A673 (cell line): ENCODE data around the gene CARMIL1. TPM values are rescaled to one million over a fixed set of nuclear protein-coding genes. Genes with fewer than 3 reads are reported as not detected.

Experiments
- BruUV-seq: library from RNA; stranded (reverse); fragments of 400-500 nt; replicated peaks from 2 replicates; lab custom pipeline; 2021; lab: Mats Ljungman, UMichigan
- CTCF ChIA-PET: fragments of 300-600 bp; sonication (Branson Sonifier 250); formaldehyde crosslinking; loops from one replicate; lab custom pipeline; 2022; ENCODE audit warnings: antibody characterized with exemption; lab: Charles Lee
- POLR2A ChIA-PET: fragments of 300-600 bp; sonication (Branson Sonifier 250); formaldehyde crosslinking; loops from one replicate; lab custom pipeline; 2022; ENCODE audit warnings: antibody characterized with exemption; ENCODE audit not compliant: low non-redundant PET; lab: Charles Lee
- DNase-seq: peaks from one replicate; pipeline ENCODE4 v3.0.0-alpha.2; 2015; ENCODE audit warnings: low spot score
- H3K27ac ChIP-seq: fragments of 200-600 bp; sonication (generic); 2 replicates; pipeline ENCODE4 v1.5.1; 2016; ENCODE audit warnings: mixed run types, low read depth, mild to moderate bottlenecking, mixed read lengths, antibody characterized with exemption, low read length; ENCODE audit not compliant: poor library complexity, severe bottlenecking
- H3K27me3 ChIP-seq: fragments of 200-600 bp; sonication (generic); replicated peaks from 2 replicates; pipeline ENCODE4 v1.6.1; 2017; ENCODE audit warnings: mixed run types, low read depth, mild to moderate bottlenecking, mixed read lengths, antibody characterized with exemption, low read length; ENCODE audit not compliant: insufficient read depth, poor library complexity
- H3K36me3 ChIP-seq: fragments of 200-600 bp; sonication (generic); 2 replicates; pipeline ENCODE4 v1.6.1; 2016; ENCODE audit warnings: mixed run types, mild to moderate bottlenecking, mixed read lengths, antibody characterized with exemption, low read length; ENCODE audit not compliant: insufficient read depth, poor library complexity, severe bottlenecking
- H3K4me1 ChIP-seq: fragments of 200-600 bp; sonication (generic); 2 replicates; pipeline ENCODE4 v1.6.1; 2017; ENCODE audit warnings: mixed run types, mild to moderate bottlenecking, mixed read lengths, antibody characterized with exemption, low read length; ENCODE audit not compliant: insufficient read depth, poor library complexity, severe bottlenecking
- H3K4me3 ChIP-seq: fragments of 200-600 bp; sonication (generic); 2 replicates; pipeline ENCODE4 v1.5.1; 2016; ENCODE audit warnings: low read depth, mixed run types, mild to moderate bottlenecking, mixed read lengths, low read length; ENCODE audit not compliant: poor library complexity, severe bottlenecking
- H3K9me3 ChIP-seq: fragments of 200-600 bp; sonication (generic); 2 replicates; pipeline ENCODE4 v1.6.1; 2016; ENCODE audit warnings: mixed run types, low read depth, mild to moderate bottlenecking, mixed read lengths, antibody characterized with exemption, low read length; ENCODE audit not compliant: poor library complexity, severe bottlenecking
- CTCF ChIP-seq: fragments of 300-800, 200-600 bp; sonication (generic); conservative IDR thresholded peaks from 2 replicates; pipeline ENCODE4 v1.5.1; 2017; ENCODE audit warnings: low read depth, mild to moderate bottlenecking, antibody characterized with exemption, low read length, moderate library complexity, mixed read lengths
- EZH2 ChIP-seq: fragments of 200-600 bp; sonication (generic); IDR thresholded peaks from 2 replicates; pipeline ENCODE4 v1.6.1; 2017; ENCODE audit warnings: borderline replicate concordance, low read depth, mild to moderate bottlenecking, mixed read lengths, antibody characterized with exemption, low read length; ENCODE audit not compliant: poor library complexity, severe bottlenecking
- intact Hi-C: fragments of 100-400 bp; cut with micrococcal nuclease; formaldehyde crosslinking; loops from one replicate; pipeline ENCODE4 v1.10.0; 2022; ENCODE audit not compliant: unreplicated experiment
- total RNA-seq: library from RNA; stranded (reverse); gene quantifications from 2 replicates; pipeline ENCODE4 v1.2.3, GENCODE V29; 2021

CARMIL1 gene
- total RNA-seq, 1 experiment from 2014 or later, result 7.2 TPM

- ChIA-PET CTCF (no interaction called here), POLR2A (no interaction called here)
- H3K27ac ChIP-seq, result no peak overlapping the region
- TF ChIP-seq EZH2 (no peak), CTCF (no peak)
- intact Hi-C loops, result no loop called here
- H3K27me3 ChIP-seq, result no peaks in the 10 kb centered on the region
- no peaks in the 10 kb centered on the region for H3K9me3 ChIP-seq
- no peaks in the 10 kb centered on the region for H3K4me1 ChIP-seq
- H3K4me3 ChIP-seq, result no peak overlapping the region
- no peak for DNase-seq
- BruUV-seq, result no TSS peak
- no peaks in the 10 kb centered on the region for H3K36me3 ChIP-seq
Measured at GRCh38 chr6:25257686-25258348, 21.4 kb upstream of the CARMIL1 start.

- Histone ChIP-seq H3K9me3 (no peaks in the 10 kb centered on the region), H3K4me3 (no peak overlapping the region), H3K27ac (no peak overlapping the region), H3K27me3 (no peaks in the 10 kb centered on the region), H3K4me1 (peaks cover 13% of the 10 kb centered on the region), H3K36me3 (no peaks in the 10 kb centered on the region)
- no TSS peak for BruUV-seq
- TF ChIP-seq EZH2 (no peak), CTCF (no peak)
- CTCF ChIA-PET, result no interaction called here
- DNase-seq, result no peak
- POLR2A ChIA-PET, result no interaction called here
- intact Hi-C loops, result no loop called here
Measured at GRCh38 chr6:25259756-25260155, 19.4 kb upstream of the CARMIL1 start.

- intact Hi-C loops, result no loop called here
- peak; percentile 57 for DNase-seq
Measured at GRCh38 chr6:25263657-25264056, 15.5 kb upstream of the CARMIL1 start.

More at GRCh38 chr6:25263657-25264056, 15.5 kb upstream of the CARMIL1 start:
- Histone ChIP-seq H3K27ac (no peak overlapping the region), H3K4me1 (peaks cover 13% of the 10 kb centered on the region), H3K27me3 (no peaks in the 10 kb centered on the region), H3K4me3 (no peak overlapping the region), H3K36me3 (no peaks in the 10 kb centered on the region), H3K9me3 (no peaks in the 10 kb centered on the region)
- TF ChIP-seq EZH2, result no peak
- TF ChIP-seq CTCF, result no peak
- no TSS peak for BruUV-seq
- POLR2A ChIA-PET, result no interaction called here
- CTCF ChIA-PET, result no interaction called here
